Thoracic aorta (tissue), 2 donors: ENCODE data around the gene CLVS2. TPM values are rescaled to one million over a fixed set of nuclear protein-coding genes. Genes with fewer than 3 reads are reported as not detected.

ENCODE experiments used
- ATAC-seq: fragments of 150-250 bp; one replicate; pipeline ENCODE4 v1.8.0; 2017; ENCODE audit warnings: low read depth; ENCODE audit not compliant: insufficient number of reproducible peaks, low FRiP score
- DNase-seq: peaks from one replicate; pipeline ENCODE4 v3.0.0-alpha.2; 2020; ENCODE audit warnings: low spot score
- H3K27ac ChIP-seq, 2 donors: fragments of 200-600 bp; sonication (generic); 1 replicate in 1 of 2; 2 replicates in 1 of 2; pipeline ENCODE4 v1.5.1; 2016; ENCODE audit warnings: mild to moderate bottlenecking in 2 of 2, moderate library complexity in 2 of 2
- H3K27me3 ChIP-seq: fragments of 200-600 bp; sonication (generic); replicated peaks from 2 replicates; pipeline ENCODE4 v1.6.0; 2016; ENCODE audit warnings: mild to moderate bottlenecking; ENCODE audit not compliant: insufficient read depth
- H3K36me3 ChIP-seq: fragments of 200-600 bp; sonication (generic); one replicate; pipeline ENCODE4 v1.5.1; 2016
- H3K4me1 ChIP-seq, 2 donors: fragments of 200-600 bp; sonication (generic); 1 replicate in 1 of 2; 2 replicates in 1 of 2; pipeline versions ENCODE4 v1.5.1 to v1.6.0; 2016; ENCODE audit warnings: low read depth in 2 of 2, mild to moderate bottlenecking in 1 of 2; ENCODE audit not compliant: control insufficient read depth in 1 of 2
- H3K4me3 ChIP-seq: fragments of 200-600 bp; sonication (generic); 2 replicates; pipeline ENCODE4 v1.5.1; 2016; ENCODE audit warnings: mild to moderate bottlenecking
- H3K9me3 ChIP-seq: fragments of 200-600 bp; sonication (generic); 2 replicates; pipeline ENCODE4 v1.5.1; 2016
- CTCF ChIP-seq: fragments of 200-600 bp; sonication (generic); IDR thresholded peaks from one replicate; pipeline ENCODE4 v1.5.1; 2019; ENCODE audit warnings: antibody characterized with exemption
- total RNA-seq, 2 donors: library from RNA; depleted of rRNA; stranded (reverse); fragments of >200 nt; gene quantifications; one replicate each; pipeline versions ENCODE4 v1.1.0 to v1.2.3, GENCODE V29; 2016

Gene CLVS2
- total RNA-seq, 2 donors from 2014 or later, result 0.07 TPM; not detected in 1

GRCh38 chr6:123024976-123025375 lies 28.9 kb downstream of the CLVS2 start:
- Histone ChIP-seq H3K27ac (no peak overlapping the region), H3K9me3 (no peaks in the 10 kb centered on the region), H3K4me3 (no peak overlapping the region), H3K4me1 (no peaks in the 10 kb centered on the region), H3K36me3 (no peaks in the 10 kb centered on the region), H3K27me3 (no peaks in the 10 kb centered on the region)
- no peak for TF ChIP-seq CTCF
- ATAC-seq (no peak), DNase-seq (no peak)

- Histone ChIP-seq H3K4me3 (no peak overlapping the region), H3K4me1 (no peaks in the 10 kb centered on the region), H3K36me3 (no peaks in the 10 kb centered on the region), H3K27me3 (no peaks in the 10 kb centered on the region), H3K27ac (no peak overlapping the region), H3K9me3 (no peaks in the 10 kb centered on the region)
- ATAC-seq (no peak), DNase-seq (no peak)
- TF ChIP-seq CTCF, result no peak
Observed at GRCh38 chr6:123027408-123027807, 31.4 kb downstream of the CLVS2 start.

GRCh38 chr6:123028263-123028662 lies 32.2 kb downstream of the CLVS2 start:
- H3K27me3 ChIP-seq, result no peaks in the 10 kb centered on the region
- no peak overlapping the region for H3K27ac ChIP-seq
- TF ChIP-seq CTCF, result no peak
- ATAC-seq, result no peak
- H3K36me3 ChIP-seq, result no peaks in the 10 kb centered on the region
- H3K4me3 ChIP-seq, result no peak overlapping the region
- H3K9me3 ChIP-seq, result no peaks in the 10 kb centered on the region
- H3K4me1 ChIP-seq, result no peaks in the 10 kb centered on the region
- no peak for DNase-seq

- Histone ChIP-seq H3K4me3 (no peak overlapping the region), H3K27ac (no peak overlapping the region), H3K36me3 (no peaks in the 10 kb centered on the region), H3K9me3 (no peaks in the 10 kb centered on the region), H3K4me1 (no peaks in the 10 kb centered on the region), H3K27me3 (no peaks in the 10 kb centered on the region)
- no peak for TF ChIP-seq CTCF
- no peak for ATAC-seq
- DNase-seq, result no peak
Observed at GRCh38 chr6:123030282-123030681, 34.2 kb downstream of the CLVS2 start.

GRCh38 chr6:123036648-123037047 lies 40.6 kb downstream of the CLVS2 start:
- Histone ChIP-seq H3K27ac (no peak overlapping the region), H3K4me1 (no peaks in the 10 kb centered on the region), H3K36me3 (no peaks in the 10 kb centered on the region), H3K9me3 (no peaks in the 10 kb centered on the region), H3K27me3 (no peaks in the 10 kb centered on the region), H3K4me3 (no peak overlapping the region)
- no peak for TF ChIP-seq CTCF
- DNase-seq, result no peak
- no peak for ATAC-seq
